WERI-Rb-1 (cell line): ENCODE measurements around the gene ALDH2.

Experiments
- DNase-seq: peaks from one replicate; pipeline ENCODE4 v3.0.0-alpha.2; 2020
- H3K27ac ChIP-seq: fragments of 250-450 bp; sonication (Bioruptor Pico); 2 replicates; pipeline ENCODE4 v1.5.1; 2020; ENCODE audit warnings: mild to moderate bottlenecking, moderate library complexity
- H3K27me3 ChIP-seq: fragments of 250-450 bp; sonication (Bioruptor Pico); 2 replicates; pipeline ENCODE4 v1.5.1; 2021; ENCODE audit warnings: mild to moderate bottlenecking, low read depth, moderate library complexity; ENCODE audit not compliant: insufficient read depth, severe bottlenecking
- H3K36me3 ChIP-seq: fragments of 250-450 bp; sonication (Bioruptor Pico); 2 replicates; pipeline ENCODE4 v1.5.1; 2020; ENCODE audit warnings: mild to moderate bottlenecking, moderate library complexity
- H3K4me3 ChIP-seq: 2 replicates; pipeline ENCODE4 v1.5.1; 2011; ENCODE audit warnings: low read depth, mild to moderate bottlenecking, control low read depth, low read length
- H3K9me3 ChIP-seq: fragments of 250-450 bp; sonication (Bioruptor Pico); 2 replicates; pipeline ENCODE4 v1.5.1; 2021; ENCODE audit warnings: mild to moderate bottlenecking, moderate library complexity; ENCODE audit not compliant: severe bottlenecking
- TF ChIP-seq, protein P1 (sequence below): IDR thresholded peaks from 2 replicates; pipeline ENCODE4 v1.5.1; 2011; ENCODE audit warnings: low read depth, mild to moderate bottlenecking, control low read depth, inconsistent platforms, low read length

Gene ALDH2

DNA sequence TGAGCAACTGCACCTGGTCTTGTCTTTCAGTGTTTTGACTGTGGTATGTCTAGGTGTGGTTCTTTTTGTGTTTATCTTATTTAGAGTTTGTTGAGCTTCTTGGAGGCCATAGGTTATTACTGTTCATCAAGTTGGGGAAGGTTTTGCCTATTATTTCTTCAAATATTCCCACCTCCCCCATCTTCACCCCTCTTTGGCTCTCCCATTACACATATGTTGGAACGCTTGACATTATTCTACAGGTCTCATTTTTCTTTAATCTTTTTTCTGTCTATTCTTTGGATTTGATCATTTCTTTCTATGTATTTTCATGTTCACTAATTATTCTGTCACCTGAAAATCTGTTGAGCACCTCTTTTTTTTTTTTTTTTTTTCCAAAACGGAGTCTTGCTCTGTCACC, 91.5 kb downstream of the ALDH2 start:
- H3K27me3 ChIP-seq, result no peaks in the 10 kb centered on the region
- no peak overlapping the region for H3K27ac ChIP-seq
- no peak for DNase-seq
- H3K36me3 ChIP-seq, result peaks cover 14% of the 10 kb centered on the region
- TF ChIP-seq, protein P1, sequence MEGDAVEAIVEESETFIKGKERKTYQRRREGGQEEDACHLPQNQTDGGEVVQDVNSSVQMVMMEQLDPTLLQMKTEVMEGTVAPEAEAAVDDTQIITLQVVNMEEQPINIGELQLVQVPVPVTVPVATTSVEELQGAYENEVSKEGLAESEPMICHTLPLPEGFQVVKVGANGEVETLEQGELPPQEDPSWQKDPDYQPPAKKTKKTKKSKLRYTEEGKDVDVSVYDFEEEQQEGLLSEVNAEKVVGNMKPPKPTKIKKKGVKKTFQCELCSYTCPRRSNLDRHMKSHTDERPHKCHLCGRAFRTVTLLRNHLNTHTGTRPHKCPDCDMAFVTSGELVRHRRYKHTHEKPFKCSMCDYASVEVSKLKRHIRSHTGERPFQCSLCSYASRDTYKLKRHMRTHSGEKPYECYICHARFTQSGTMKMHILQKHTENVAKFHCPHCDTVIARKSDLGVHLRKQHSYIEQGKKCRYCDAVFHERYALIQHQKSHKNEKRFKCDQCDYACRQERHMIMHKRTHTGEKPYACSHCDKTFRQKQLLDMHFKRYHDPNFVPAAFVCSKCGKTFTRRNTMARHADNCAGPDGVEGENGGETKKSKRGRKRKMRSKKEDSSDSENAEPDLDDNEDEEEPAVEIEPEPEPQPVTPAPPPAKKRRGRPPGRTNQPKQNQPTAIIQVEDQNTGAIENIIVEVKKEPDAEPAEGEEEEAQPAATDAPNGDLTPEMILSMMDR, result no peak
- H3K4me3 ChIP-seq, result no peak overlapping the region
- no peaks in the 10 kb centered on the region for H3K9me3 ChIP-seq

- TF ChIP-seq, protein P1, result no peak
- H3K27me3 ChIP-seq, result no peaks in the 10 kb centered on the region
- H3K9me3 ChIP-seq, result no peaks in the 10 kb centered on the region
- no peak overlapping the region for H3K27ac ChIP-seq
- H3K36me3 ChIP-seq, result peaks cover 13% of the 10 kb centered on the region
- DNase-seq, result no peak
- no peak overlapping the region for H3K4me3 ChIP-seq
These were observed 92.0 kb downstream of the ALDH2 start for GRCh38 chr12:111858778-111859177.

DNA sequence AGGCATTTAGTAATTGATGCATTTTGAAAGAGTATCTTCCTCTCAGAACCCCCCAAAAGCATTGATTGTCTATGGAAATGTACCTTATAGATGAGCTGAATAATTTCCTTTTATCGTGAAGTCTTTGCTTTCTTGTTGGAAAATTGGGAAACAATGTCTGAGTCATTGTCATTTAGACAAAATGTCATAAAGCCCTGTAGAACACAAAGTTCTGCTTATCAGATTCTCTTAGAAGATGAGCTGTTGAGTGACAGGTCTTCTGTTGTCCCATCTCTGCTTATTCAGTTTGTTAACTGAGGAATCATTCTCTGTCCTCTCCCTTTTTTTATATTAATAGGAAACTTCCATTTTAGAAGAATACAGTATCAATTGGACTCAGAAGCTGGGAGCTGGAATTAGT, 98.2 kb downstream of the ALDH2 start:
- Histone ChIP-seq H3K9me3 (no peaks in the 10 kb centered on the region), H3K36me3 (peaks cover 51% of the 10 kb centered on the region), H3K27ac (no peak overlapping the region), H3K27me3 (no peaks in the 10 kb centered on the region), H3K4me3 (no peak overlapping the region)
- DNase-seq, result no peak
- TF ChIP-seq, protein P1, result no peak
